K562 (cell line): ENCODE measurements around the gene NAPB. TPM values are rescaled to one million over a fixed set of nuclear protein-coding genes. Genes with fewer than 3 reads are reported as not detected.

Experiments used
- BACH1 ChIP-seq: fragments of 200-800 bp; sonication (Bioruptor generic); IDR thresholded peaks from 2 replicates; pipeline ENCODE4 v1.6.1; 2016; ENCODE audit warnings: missing genetic modification characterization, missing compliant biosample characterization
- NBN ChIP-seq: fragments of 450-650 bp; IDR thresholded peaks from 2 replicates; pipeline ENCODE4 v1.6.1; 2016; ENCODE audit warnings: low read depth, mild to moderate bottlenecking
- NCOR1 ChIP-seq: fragments of 450-650 bp; IDR thresholded peaks from 2 replicates; pipeline ENCODE4 v1.6.1; 2016; ENCODE audit warnings: mild to moderate bottlenecking, moderate library complexity
- XRCC3 ChIP-seq: fragments of 450-650 bp; IDR thresholded peaks from 2 replicates; pipeline ENCODE4 v1.6.1; 2017; ENCODE audit warnings: mild to moderate bottlenecking, moderate library complexity
- ZHX1 ChIP-seq: fragments of 150-350 bp; conservative IDR thresholded peaks from 2 replicates; pipeline ENCODE4 v1.6.1; 2014; ENCODE audit warnings: low read length
- ZNF23 ChIP-seq: fragments of 250-450 bp; sonication (Bioruptor Pico); IDR thresholded peaks from 2 replicates; pipeline ENCODE4 v1.4.0; 2020; ENCODE audit warnings: mild to moderate bottlenecking
- ZNF707 ChIP-seq: fragments of 250-450 bp; sonication (Bioruptor Pico); conservative IDR thresholded peaks from 2 replicates; pipeline ENCODE4 v1.8.0; 2022; ENCODE audit warnings: inconsistent platforms, mild to moderate bottlenecking, moderate library complexity
- polyA plus RNA-seq, 8 experiments: library from polyadenylated mRNA; depleted of rRNA in 4 of 8; stranded (reverse) in 5 of 8; unstranded in 3 of 8; fragments of >200 nt; fragmentation: Nextera tagmentation in 2 of 8; fragmentation: Illumina TruSeq in 1 of 8; extraction: Ambion mirVana in 2 of 8; extraction: Trizol in 1 of 8; gene quantifications; 2 replicates each; pipeline versions ENCODE4 v1.2.1 to v1.2.3, GENCODE V29; 2011 to 2014; ENCODE audit warnings: inconsistent platforms in 1 of 8, missing spikeins in 1 of 8
- total RNA-seq, 7 experiments: library from RNA; depleted of rRNA in 6 of 7; stranded (reverse); fragments of >200 nt in 6 of 7; fragmentation: Illumina TruSeq in 2 of 7; extraction: Trizol in 2 of 7; gene quantifications; 2 replicates each; pipeline versions ENCODE4 v1.2.1 to v1.2.3, GENCODE V29; 2011 to 2021; ENCODE audit warnings: low replicate concordance in 1 of 7
- TF ChIP-seq, protein P1 (sequence below): fragments of 450-650 bp; IDR thresholded peaks from 2 replicates; pipeline ENCODE4 v1.6.1; 2016

The NAPB gene
- total and polyA plus RNA-seq, 9 of the 15 experiments (the other 6 are each of a cell fraction or from before 2014, with no cell fraction given), result 1.4 to 7.7 (median 5.2) TPM

DNA sequence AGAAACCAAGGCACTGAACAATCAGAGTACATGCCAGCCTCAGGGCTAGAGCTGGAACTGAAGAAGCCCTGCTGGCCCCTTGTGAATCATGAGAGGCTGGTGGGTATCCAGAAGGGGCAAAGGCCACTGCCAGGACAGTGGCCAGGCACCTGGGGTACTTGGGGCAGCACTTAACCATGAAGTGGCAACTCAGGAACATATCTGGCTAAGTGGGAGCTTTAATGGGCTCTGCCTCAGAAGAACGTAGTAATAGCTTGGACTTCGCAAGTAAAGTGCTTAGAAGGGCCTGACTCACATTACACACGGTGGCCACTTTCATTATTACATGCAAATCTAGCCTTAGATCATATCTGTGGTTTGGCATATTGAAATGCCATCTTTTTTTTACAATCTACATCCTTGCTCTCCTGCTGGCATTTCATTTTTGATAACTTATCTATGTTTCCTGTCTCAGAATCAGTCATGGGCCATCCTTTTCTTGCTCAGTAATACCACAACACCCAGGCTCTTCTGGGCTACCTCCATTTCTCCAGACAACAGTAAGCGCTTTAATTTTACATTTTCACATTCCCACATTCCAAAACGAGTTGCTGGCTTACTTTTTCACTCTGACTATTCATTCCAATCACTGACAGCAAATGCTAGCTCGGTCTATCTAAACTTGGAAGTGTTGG is 21.6 kb downstream of the NAPB start (continued):
- TF ChIP-seq BACH1 (tag), result no peak
- TF ChIP-seq NCOR1, result no peak
- TF ChIP-seq XRCC3, result no peak
- TF ChIP-seq ZNF707 (CRISPR knock-in tag), result no peak
- TF ChIP-seq, protein P1, sequence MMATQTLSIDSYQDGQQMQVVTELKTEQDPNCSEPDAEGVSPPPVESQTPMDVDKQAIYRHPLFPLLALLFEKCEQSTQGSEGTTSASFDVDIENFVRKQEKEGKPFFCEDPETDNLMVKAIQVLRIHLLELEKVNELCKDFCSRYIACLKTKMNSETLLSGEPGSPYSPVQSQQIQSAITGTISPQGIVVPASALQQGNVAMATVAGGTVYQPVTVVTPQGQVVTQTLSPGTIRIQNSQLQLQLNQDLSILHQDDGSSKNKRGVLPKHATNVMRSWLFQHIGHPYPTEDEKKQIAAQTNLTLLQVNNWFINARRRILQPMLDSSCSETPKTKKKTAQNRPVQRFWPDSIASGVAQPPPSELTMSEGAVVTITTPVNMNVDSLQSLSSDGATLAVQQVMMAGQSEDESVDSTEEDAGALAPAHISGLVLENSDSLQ, result no peak
- TF ChIP-seq ZNF23 (CRISPR knock-in tag), result no peak
- TF ChIP-seq ZHX1, result no peak
- TF ChIP-seq NBN, result no peak
